HEK293 (cell line): ENCODE measurements around the gene SLC49A3.

Source experiments
- CTCF ChIA-PET: fragments of 350-600 bp; formaldehyde crosslinking; extraction: SDS; loops from one replicate; lab custom pipeline; 2021; ENCODE audit warnings: antibody characterized with exemption; lab: Yijun Ruan, JAX
- POLR2A ChIA-PET: fragments of 300-600 bp; formaldehyde crosslinking; extraction: SDS; loops from one replicate; lab custom pipeline; 2020; ENCODE audit warnings: antibody characterized with exemption, inconsistent platforms; lab: Yijun Ruan, JAX
- H3K27ac ChIP-seq: fragments of 200-500 bp; sonication (Bioruptor generic); 2 replicates; pipeline ENCODE4 v1.5.1; 2014; ENCODE audit warnings: low read depth, low read length, control low read depth, inconsistent platforms; ENCODE audit errors: extremely low read depth
- H3K36me3 ChIP-seq, 2 experiments: fragments of 200-500 bp in 1 of 2; sonication (Bioruptor generic) in 1 of 2; 1 replicate in 1 of 2; 2 replicates in 1 of 2; pipeline ENCODE4 v1.5.1; 2014 to 2017; ENCODE audit warnings: inconsistent platforms in 2 of 2, low read length in 2 of 2; ENCODE audit not compliant: control insufficient read depth in 2 of 2, insufficient read depth in 1 of 2
- H3K4me1 ChIP-seq: fragments of 200-500 bp; sonication (Bioruptor generic); 2 replicates; pipeline ENCODE4 v1.5.1; 2014; ENCODE audit warnings: mild to moderate bottlenecking, low read length, inconsistent platforms; ENCODE audit not compliant: control insufficient read depth, insufficient read depth
- H3K4me3 ChIP-seq: 2 replicates; pipeline ENCODE4 v1.5.1; 2011; ENCODE audit warnings: low read depth, mild to moderate bottlenecking, control low read depth, low read length, moderate library complexity
- H3K9me3 ChIP-seq: fragments of 200-500 bp; sonication (Bioruptor generic); 2 replicates; pipeline ENCODE4 v1.5.1; 2014; ENCODE audit warnings: low read depth, low read length, inconsistent platforms; ENCODE audit not compliant: control insufficient read depth, insufficient read depth
- BCL11B ChIP-seq: fragments of 450-650 bp; formaldehyde crosslinking; IDR thresholded peaks from 2 replicates; pipeline ENCODE4 v1.5.1; 2016; ENCODE audit warnings: low read depth, missing biosample characterization, missing genetic modification characterization
- GLI4 ChIP-seq: fragments of 450-650 bp; formaldehyde crosslinking; IDR thresholded peaks from 2 replicates; pipeline ENCODE4 v1.5.1; 2016; ENCODE audit warnings: missing biosample characterization, missing genetic modification characterization
- KLF10 ChIP-seq: fragments of 450-650 bp; IDR thresholded peaks from 2 replicates; pipeline ENCODE4 v1.5.1; 2018; ENCODE audit warnings: missing biosample characterization, mild to moderate bottlenecking, missing genetic modification characterization
- KLF7 ChIP-seq: fragments of 450-650 bp; formaldehyde crosslinking; IDR thresholded peaks from 2 replicates; pipeline ENCODE4 v1.5.1; 2016; ENCODE audit warnings: missing biosample characterization, missing genetic modification characterization, borderline replicate concordance
- MEIS1 ChIP-seq: sonication (generic); formaldehyde crosslinking; IDR thresholded peaks from 2 replicates; pipeline ENCODE4 v1.8.1; 2022; ENCODE audit warnings: missing genetic modification reagents, mild to moderate bottlenecking, borderline replicate concordance
- SCRT2 ChIP-seq: fragments of 450-650 bp; formaldehyde crosslinking; IDR thresholded peaks from 2 replicates; pipeline ENCODE4 v1.5.1; 2016; ENCODE audit warnings: missing biosample characterization, missing genetic modification characterization
- ZNF302 ChIP-seq: fragments of 450-650 bp; formaldehyde crosslinking; IDR thresholded peaks from 2 replicates; pipeline ENCODE4 v1.5.1; 2016; ENCODE audit warnings: missing biosample characterization, missing genetic modification characterization, low read depth
- ZNF561 ChIP-seq: fragments of 450-650 bp; IDR thresholded peaks from 2 replicates; pipeline ENCODE4 v1.5.1; 2018; ENCODE audit warnings: missing biosample characterization, missing genetic modification characterization, borderline replicate concordance
- ZNF664 ChIP-seq: fragments of 450-650 bp; formaldehyde crosslinking; IDR thresholded peaks from 2 replicates; pipeline ENCODE4 v1.5.1; 2016; ENCODE audit warnings: missing biosample characterization, missing genetic modification characterization
- ZNF670 ChIP-seq: fragments of 450-650 bp; formaldehyde crosslinking; IDR thresholded peaks from 2 replicates; pipeline ENCODE4 v1.5.1; 2016; ENCODE audit warnings: missing biosample characterization, missing genetic modification characterization, low read depth
- ZNF768 ChIP-seq: fragments of 450-650 bp; formaldehyde crosslinking; IDR thresholded peaks from 2 replicates; pipeline ENCODE4 v1.5.1; 2018; ENCODE audit warnings: missing biosample characterization, mild to moderate bottlenecking, missing genetic modification characterization
- ZNF791 ChIP-seq: fragments of 450-650 bp; formaldehyde crosslinking; IDR thresholded peaks from 2 replicates; pipeline ENCODE4 v1.5.1; 2016; ENCODE audit warnings: missing biosample characterization, missing genetic modification characterization
- ZNF843 ChIP-seq: fragments of 450-650 bp; formaldehyde crosslinking; IDR thresholded peaks from 2 replicates; pipeline ENCODE4 v1.5.1; 2016; ENCODE audit warnings: missing biosample characterization, missing genetic modification characterization
- ZSCAN23 ChIP-seq: fragments of 450-650 bp; formaldehyde crosslinking; IDR thresholded peaks from 2 replicates; pipeline ENCODE4 v1.5.1; 2016; ENCODE audit warnings: missing biosample characterization, missing genetic modification characterization
- ZSCAN30 ChIP-seq: fragments of 450-650 bp; IDR thresholded peaks from 2 replicates; pipeline ENCODE4 v1.5.1; 2018; ENCODE audit warnings: missing biosample characterization, mild to moderate bottlenecking, missing genetic modification characterization, moderate library complexity
- TF ChIP-seq, protein P1 (sequence below): fragments of 450-650 bp; formaldehyde crosslinking; IDR thresholded peaks from 2 replicates; pipeline ENCODE4 v1.5.1; 2017; ENCODE audit warnings: missing biosample characterization, missing genetic modification characterization
- TF ChIP-seq, protein P2 (sequence below): fragments of 450-650 bp; formaldehyde crosslinking; IDR thresholded peaks from 2 replicates; pipeline ENCODE4 v1.5.1; 2016; ENCODE audit warnings: missing biosample characterization, missing genetic modification characterization
- TF ChIP-seq, protein P3 (sequence below): fragments of 450-650 bp; formaldehyde crosslinking; IDR thresholded peaks from 2 replicates; pipeline ENCODE4 v1.5.1; 2016; ENCODE audit warnings: missing biosample characterization, missing genetic modification characterization
- TF ChIP-seq, protein P4 (sequence below): fragments of 450-650 bp; formaldehyde crosslinking; IDR thresholded peaks from 2 replicates; pipeline ENCODE4 v1.5.1; 2016; ENCODE audit warnings: missing biosample characterization, missing genetic modification characterization

SLC49A3 gene

DNA sequence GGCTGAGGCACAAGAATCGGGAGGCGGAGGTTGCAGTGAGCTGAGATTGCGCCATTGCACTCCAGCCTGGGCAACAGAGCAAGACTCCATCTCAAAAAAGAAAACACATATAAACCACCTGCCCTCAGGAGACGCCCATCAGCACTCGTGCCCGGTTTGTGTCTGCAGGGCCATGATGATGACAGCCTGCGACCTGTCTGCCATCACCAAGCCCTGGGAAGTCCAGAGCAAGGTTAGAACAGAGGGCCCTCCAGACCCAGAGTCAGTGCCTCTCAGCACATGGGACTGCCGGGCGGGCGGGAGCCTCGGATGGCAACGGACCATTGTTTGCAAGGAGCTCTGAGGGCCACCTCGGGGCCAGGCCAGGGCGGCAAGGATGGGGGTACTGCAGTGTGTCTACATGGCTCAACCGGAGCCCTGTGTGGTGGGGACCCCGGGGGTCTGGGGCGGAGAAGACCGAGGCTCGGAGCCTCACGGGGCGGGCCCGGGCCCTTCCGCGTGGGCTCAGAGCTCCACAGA, 24.2 kb downstream of the SLC49A3 start:
- Histone ChIP-seq H3K27ac (no peak overlapping the region), H3K4me1 (no peaks in the 10 kb centered on the region), H3K36me3 (no peaks in the 10 kb centered on the region), H3K4me3 (no peak overlapping the region), H3K9me3 (no peaks in the 10 kb centered on the region)
- CTCF ChIA-PET = no interaction called here
- TF ChIP-seq BCL11B (tag by site-specific recombination) (no peak), ZNF670 (no peak), KLF10 (tag by site-specific recombination) (no peak), ZNF302 (tag by site-specific recombination) (no peak)
- TF ChIP-seq, protein P1, sequence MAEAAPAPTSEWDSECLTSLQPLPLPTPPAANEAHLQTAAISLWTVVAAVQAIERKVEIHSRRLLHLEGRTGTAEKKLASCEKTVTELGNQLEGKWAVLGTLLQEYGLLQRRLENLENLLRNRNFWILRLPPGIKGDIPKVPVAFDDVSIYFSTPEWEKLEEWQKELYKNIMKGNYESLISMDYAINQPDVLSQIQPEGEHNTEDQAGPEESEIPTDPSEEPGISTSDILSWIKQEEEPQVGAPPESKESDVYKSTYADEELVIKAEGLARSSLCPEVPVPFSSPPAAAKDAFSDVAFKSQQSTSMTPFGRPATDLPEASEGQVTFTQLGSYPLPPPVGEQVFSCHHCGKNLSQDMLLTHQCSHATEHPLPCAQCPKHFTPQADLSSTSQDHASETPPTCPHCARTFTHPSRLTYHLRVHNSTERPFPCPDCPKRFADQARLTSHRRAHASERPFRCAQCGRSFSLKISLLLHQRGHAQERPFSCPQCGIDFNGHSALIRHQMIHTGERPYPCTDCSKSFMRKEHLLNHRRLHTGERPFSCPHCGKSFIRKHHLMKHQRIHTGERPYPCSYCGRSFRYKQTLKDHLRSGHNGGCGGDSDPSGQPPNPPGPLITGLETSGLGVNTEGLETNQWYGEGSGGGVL (tag by site-specific recombination) = no peak
- TF ChIP-seq, protein P2, sequence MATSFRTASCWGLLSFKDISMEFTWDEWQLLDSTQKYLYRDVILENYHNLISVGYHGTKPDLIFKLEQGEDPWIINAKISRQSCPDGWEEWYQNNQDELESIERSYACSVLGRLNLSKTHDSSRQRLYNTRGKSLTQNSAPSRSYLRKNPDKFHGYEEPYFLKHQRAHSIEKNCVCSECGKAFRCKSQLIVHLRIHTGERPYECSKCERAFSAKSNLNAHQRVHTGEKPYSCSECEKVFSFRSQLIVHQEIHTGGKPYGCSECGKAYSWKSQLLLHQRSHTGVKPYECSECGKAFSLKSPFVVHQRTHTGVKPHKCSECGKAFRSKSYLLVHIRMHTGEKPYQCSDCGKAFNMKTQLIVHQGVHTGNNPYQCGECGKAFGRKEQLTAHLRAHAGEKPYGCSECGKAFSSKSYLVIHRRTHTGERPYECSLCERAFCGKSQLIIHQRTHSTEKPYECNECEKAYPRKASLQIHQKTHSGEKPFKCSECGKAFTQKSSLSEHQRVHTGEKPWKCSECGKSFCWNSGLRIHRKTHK (tag by site-specific recombination) = no peak
- TF ChIP-seq, protein P3, sequence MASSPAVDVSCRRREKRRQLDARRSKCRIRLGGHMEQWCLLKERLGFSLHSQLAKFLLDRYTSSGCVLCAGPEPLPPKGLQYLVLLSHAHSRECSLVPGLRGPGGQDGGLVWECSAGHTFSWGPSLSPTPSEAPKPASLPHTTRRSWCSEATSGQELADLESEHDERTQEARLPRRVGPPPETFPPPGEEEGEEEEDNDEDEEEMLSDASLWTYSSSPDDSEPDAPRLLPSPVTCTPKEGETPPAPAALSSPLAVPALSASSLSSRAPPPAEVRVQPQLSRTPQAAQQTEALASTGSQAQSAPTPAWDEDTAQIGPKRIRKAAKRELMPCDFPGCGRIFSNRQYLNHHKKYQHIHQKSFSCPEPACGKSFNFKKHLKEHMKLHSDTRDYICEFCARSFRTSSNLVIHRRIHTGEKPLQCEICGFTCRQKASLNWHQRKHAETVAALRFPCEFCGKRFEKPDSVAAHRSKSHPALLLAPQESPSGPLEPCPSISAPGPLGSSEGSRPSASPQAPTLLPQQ (tag by site-specific recombination) = no peak
- POLR2A ChIA-PET = interaction anchor here (0.6 kb wide), 1 partner anchor 49 kb away, joined by 3 read pairs; no protein-coding TSS in a partner anchor

DNA sequence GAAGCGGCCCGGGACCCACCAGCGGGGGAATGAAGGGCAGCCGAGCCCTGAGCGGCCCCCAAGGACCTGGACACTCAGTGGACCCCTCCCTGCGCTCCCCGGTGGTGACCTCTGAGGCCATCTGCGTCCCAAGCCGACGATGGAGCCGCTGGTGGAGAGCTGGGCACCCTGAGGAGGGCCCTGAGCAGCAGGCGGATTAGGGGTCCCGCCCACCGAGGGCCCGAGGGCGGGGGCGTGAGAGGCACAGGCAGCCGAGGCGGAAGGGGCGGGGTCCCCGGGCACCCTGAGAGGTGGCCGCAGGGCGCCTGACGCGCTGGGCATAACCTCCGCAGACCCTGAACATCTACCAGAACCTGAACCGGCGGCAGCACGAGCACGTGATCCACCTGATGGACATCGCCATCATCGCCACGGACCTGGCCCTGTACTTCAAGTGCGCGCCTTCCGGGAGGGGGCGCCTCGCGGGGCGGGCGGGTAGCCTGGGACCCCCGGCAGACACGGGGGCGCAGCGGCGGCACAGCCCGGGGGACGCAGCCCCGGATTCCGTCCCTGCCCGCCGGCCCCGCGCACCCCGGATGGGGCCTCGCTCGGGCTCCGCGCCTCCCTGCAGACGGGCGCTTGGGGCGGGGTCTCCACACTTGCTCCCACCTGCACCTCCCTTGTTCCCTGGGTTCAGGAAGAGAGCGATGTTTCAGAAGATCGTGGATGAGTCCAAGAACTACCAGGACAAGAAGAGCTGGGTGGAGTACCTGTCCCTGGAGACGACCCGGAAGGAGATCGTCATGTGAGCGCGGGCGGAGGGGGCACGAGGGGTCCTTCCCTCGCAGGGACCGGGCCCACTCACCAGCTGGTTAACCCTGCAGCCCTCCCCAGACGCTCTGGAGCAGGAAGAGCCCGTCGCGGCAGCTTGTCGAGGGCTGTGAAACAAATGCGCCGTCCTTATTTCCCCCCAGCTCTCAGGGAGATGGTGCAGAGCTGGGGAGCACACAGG, 25.2 kb downstream of the SLC49A3 start:
- H3K27ac ChIP-seq = no peak overlapping the region

More for the DNA sequence above, 25.2 kb downstream of the SLC49A3 start:
- no peaks in the 10 kb centered on the region for H3K9me3 ChIP-seq
- POLR2A ChIA-PET = interaction anchor here (0.6 to 1.1 kb wide), 2 partner anchors 10 to 48 kb away, joined by 3 to 4 read pairs; partner anchors contain the start of genes ATP5ME and MYL5
- no peak overlapping the region for H3K4me3 ChIP-seq
- CTCF ChIA-PET = no interaction called here
- no peaks in the 10 kb centered on the region for H3K36me3 ChIP-seq
- TF ChIP-seq ZSCAN30 (no peak), ZNF561 (no peak), ZNF843 (tag by site-specific recombination) (no peak), SCRT2 (tag by site-specific recombination) (no peak), GLI4 (tag by site-specific recombination) (no peak), ZNF664 (tag by site-specific recombination) (no peak), KLF7 (tag by site-specific recombination) (no peak), MEIS1 (CRISPR knock-in tag) (no peak), ZNF791 (tag by site-specific recombination) (no peak), ZNF768 (no peak), ZSCAN23 (tag by site-specific recombination) (no peak)
- TF ChIP-seq, protein P4, sequence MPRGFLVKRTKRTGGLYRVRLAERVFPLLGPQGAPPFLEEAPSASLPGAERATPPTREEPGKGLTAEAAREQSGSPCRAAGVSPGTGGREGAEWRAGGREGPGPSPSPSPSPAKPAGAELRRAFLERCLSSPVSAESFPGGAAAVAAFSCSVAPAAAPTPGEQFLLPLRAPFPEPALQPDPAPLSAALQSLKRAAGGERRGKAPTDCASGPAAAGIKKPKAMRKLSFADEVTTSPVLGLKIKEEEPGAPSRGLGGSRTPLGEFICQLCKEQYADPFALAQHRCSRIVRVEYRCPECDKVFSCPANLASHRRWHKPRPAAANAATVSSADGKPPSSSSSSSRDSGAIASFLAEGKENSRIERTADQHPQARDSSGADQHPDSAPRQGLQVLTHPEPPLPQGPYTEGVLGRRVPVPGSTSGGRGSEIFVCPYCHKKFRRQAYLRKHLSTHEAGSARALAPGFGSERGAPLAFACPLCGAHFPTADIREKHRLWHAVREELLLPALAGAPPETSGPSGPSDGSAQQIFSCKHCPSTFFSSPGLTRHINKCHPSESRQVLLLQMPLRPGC (tag by site-specific recombination) = no peak
- H3K4me1 ChIP-seq = no peaks in the 10 kb centered on the region
